ENCODE measurements around the gene TBX5.

DNA sequence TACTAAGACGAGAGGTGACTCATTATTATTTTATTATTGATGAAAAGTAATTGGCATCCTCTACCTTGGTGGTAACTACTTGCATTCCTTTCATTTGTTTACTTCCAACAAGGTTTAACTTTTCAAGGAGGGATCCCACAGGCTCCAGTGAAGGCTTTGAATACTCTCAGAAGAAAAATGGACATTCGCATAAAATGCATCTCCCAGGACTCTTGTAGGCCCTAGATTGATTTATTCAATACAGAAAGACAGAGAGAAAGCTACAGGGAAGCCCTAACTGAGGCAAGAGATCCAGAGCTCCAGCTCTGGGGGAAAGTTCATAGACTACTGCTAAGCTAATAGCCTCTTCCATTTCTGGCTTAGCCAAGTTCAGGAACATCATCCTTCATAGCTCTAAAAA lies 87.0 kb downstream of the TBX5 start:
- TF ChIP-seq, protein P1, sequence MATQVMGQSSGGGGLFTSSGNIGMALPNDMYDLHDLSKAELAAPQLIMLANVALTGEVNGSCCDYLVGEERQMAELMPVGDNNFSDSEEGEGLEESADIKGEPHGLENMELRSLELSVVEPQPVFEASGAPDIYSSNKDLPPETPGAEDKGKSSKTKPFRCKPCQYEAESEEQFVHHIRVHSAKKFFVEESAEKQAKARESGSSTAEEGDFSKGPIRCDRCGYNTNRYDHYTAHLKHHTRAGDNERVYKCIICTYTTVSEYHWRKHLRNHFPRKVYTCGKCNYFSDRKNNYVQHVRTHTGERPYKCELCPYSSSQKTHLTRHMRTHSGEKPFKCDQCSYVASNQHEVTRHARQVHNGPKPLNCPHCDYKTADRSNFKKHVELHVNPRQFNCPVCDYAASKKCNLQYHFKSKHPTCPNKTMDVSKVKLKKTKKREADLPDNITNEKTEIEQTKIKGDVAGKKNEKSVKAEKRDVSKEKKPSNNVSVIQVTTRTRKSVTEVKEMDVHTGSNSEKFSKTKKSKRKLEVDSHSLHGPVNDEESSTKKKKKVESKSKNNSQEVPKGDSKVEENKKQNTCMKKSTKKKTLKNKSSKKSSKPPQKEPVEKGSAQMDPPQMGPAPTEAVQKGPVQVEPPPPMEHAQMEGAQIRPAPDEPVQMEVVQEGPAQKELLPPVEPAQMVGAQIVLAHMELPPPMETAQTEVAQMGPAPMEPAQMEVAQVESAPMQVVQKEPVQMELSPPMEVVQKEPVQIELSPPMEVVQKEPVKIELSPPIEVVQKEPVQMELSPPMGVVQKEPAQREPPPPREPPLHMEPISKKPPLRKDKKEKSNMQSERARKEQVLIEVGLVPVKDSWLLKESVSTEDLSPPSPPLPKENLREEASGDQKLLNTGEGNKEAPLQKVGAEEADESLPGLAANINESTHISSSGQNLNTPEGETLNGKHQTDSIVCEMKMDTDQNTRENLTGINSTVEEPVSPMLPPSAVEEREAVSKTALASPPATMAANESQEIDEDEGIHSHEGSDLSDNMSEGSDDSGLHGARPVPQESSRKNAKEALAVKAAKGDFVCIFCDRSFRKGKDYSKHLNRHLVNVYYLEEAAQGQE (IDR thresholded peaks at IDR 0.05; ENCODE audit: insufficient read depth in 1 of 2, low read depth in 2 of 2, low read length in 2 of 2), result no peak
- TF ChIP-seq FOXP2 (optimal IDR thresholded peaks at IDR 0.05; ENCODE audit: borderline replicate concordance, extremely low read depth, extremely low read length, insufficient read depth), result no peak
- no peak for TF ChIP-seq POLR2AphosphoS5 (IDR thresholded peaks at IDR 0.05; ENCODE audit: low read depth, low read length)
- TF ChIP-seq TAF1 (IDR thresholded peaks at IDR 0.05; ENCODE audit: borderline replicate concordance, insufficient read depth, low read length), result no peak

Measured in PFSK-1 (cell line).